Gastroesophageal sphincter (tissue), 4 donors: ENCODE data around the gene ATP9B. TPM values are rescaled to one million over a fixed set of nuclear protein-coding genes. Genes with fewer than 3 reads are reported as not detected.

ENCODE experiments used
- ATAC-seq: fragments of 150-250 bp; one replicate; pipeline ENCODE4 v1.9.1; 2016; ENCODE audit warnings: mild to moderate bottlenecking, moderate library complexity
- H3K27ac ChIP-seq, 4 donors: fragments of 200-600 bp; sonication (generic) in 3 of 4; 1 replicate in 3 of 4; 2 replicates in 1 of 4; pipeline ENCODE4 v1.5.1; 2016 to 2019
- H3K27me3 ChIP-seq: fragments of 200-600 bp; sonication (generic); one replicate; pipeline ENCODE4 v1.5.1; 2019
- H3K36me3 ChIP-seq, 2 donors: fragments of 200-600 bp; sonication (generic); one replicate each; pipeline ENCODE4 v1.5.1; 2019; ENCODE audit warnings: control low read depth in 1 of 2
- H3K4me1 ChIP-seq, 3 donors: fragments of 200-600 bp; sonication (generic); 1 replicate in 2 of 3; 2 replicates in 1 of 3; pipeline ENCODE4 v1.5.1; 2016 to 2019; ENCODE audit warnings: control low read depth in 2 of 3
- H3K4me3 ChIP-seq, 2 donors: fragments of 200-600 bp; sonication (generic); one replicate each; pipeline ENCODE4 v1.5.1; 2019; ENCODE audit warnings: mild to moderate bottlenecking in 1 of 2, moderate library complexity in 1 of 2
- H3K9me3 ChIP-seq, 3 donors: fragments of 200-600 bp; sonication (generic); one replicate each; pipeline ENCODE4 v1.5.1; 2017 to 2019; ENCODE audit warnings: control low read depth in 2 of 3
- CTCF ChIP-seq, 4 experiments: fragments of 200-600 bp in 2 of 4; fragments of 450-650 bp in 2 of 4; sonication (generic) in 1 of 4; IDR thresholded peaks; one replicate each; pipeline ENCODE4 v1.5.1; 2017 to 2019; ENCODE audit warnings: antibody characterized with exemption in 4 of 4, mild to moderate bottlenecking in 2 of 4, moderate library complexity in 2 of 4
- EP300 ChIP-seq: sonication (generic); formaldehyde crosslinking; IDR thresholded peaks from one replicate; pipeline ENCODE4 v1.6.1; 2017; ENCODE audit warnings: antibody characterized with exemption, mild to moderate bottlenecking
- POLR2A ChIP-seq, 2 donors: fragments of 450-650 bp; IDR thresholded peaks; one replicate each; pipeline ENCODE4 v1.6.1; 2017; ENCODE audit warnings: antibody characterized with exemption in 2 of 2, mild to moderate bottlenecking in 2 of 2, moderate library complexity in 1 of 2
- POLR2AphosphoS5 ChIP-seq: sonication (generic); formaldehyde crosslinking; IDR thresholded peaks from one replicate; pipeline ENCODE4 v1.6.1; 2017; ENCODE audit warnings: antibody characterized with exemption
- WGBS, 2 donors: methylation state at CpG; one replicate each; pipeline ENCODE4 v1.1.5; 2018; ENCODE audit warnings: low coverage in 1 of 2; 5-methylcytosine and 5-hydroxymethylcytosine counted together
- total RNA-seq, 4 donors: library from RNA; depleted of rRNA; stranded (reverse); fragments of >200 nt; gene quantifications; one replicate each; pipeline ENCODE4 v1.1.0, GENCODE V29; 2016

The ATP9B gene
- total RNA-seq, 4 donors from 2014 or later = 16.6 to 48.7 (median 33.7) TPM

- no peak overlapping the region for H3K4me3 ChIP-seq
- 99% methylated on average over 7 of the region's 30 CpGs; no CpG with 5 or more reads in 1 of the 2 donors for WGBS, 2 donors
- H3K36me3 ChIP-seq = peaks cover 0 to 58% of the 10 kb centered on the region in 2 donors
- ATAC-seq = no peak
- H3K4me1 ChIP-seq = peaks cover 0 to 18% (median 0%) of the 10 kb centered on the region in 3 donors
- no peaks in the 10 kb centered on the region for H3K9me3 ChIP-seq
- no peaks in the 10 kb centered on the region for H3K27me3 ChIP-seq
- no peak for TF ChIP-seq CTCF (IDR thresholded peaks at IDR 0.05)
- no peak overlapping the region for H3K27ac ChIP-seq
Measured at GRCh38 chr18:79410171-79410641, 341.0 kb downstream of the ATP9B start.

- WGBS, 2 donors = 92 to 97% methylated on average over 18 to 20 of the region's 84 CpGs
- peaks cover 0 to 63% of the 10 kb centered on the region in 2 donors for H3K36me3 ChIP-seq
Measured at GRCh38 chr18:79410731-79411613, 341.8 kb downstream of the ATP9B start.

GRCh38 chr18:79411614-79412526, 342.7 kb downstream of the ATP9B start:
- Histone ChIP-seq H3K4me1 (peaks cover 0 to 14% (median 0%) of the 10 kb centered on the region in 3 donors), H3K36me3 (peaks cover 0 to 60% of the 10 kb centered on the region in 2 donors), H3K4me3 (no peak overlapping the region), H3K9me3 (no peaks in the 10 kb centered on the region), H3K27me3 (no peaks in the 10 kb centered on the region), H3K27ac (no peak overlapping the region)
- WGBS, 2 donors = 63 to 73% methylated on average over 7 to 9 of the region's 47 CpGs
- ATAC-seq = no peak
- TF ChIP-seq EP300 (no peak), POLR2AphosphoS5 (no peak), POLR2A (IDR thresholded peaks at IDR 0.05) (no peak), CTCF (IDR thresholded peaks at IDR 0.05) (no peak)

More at GRCh38 chr18:79410731-79411613, 341.8 kb downstream of the ATP9B start:
- H3K27me3 ChIP-seq = no peaks in the 10 kb centered on the region
- ATAC-seq = no peak
- H3K27ac ChIP-seq = no peak overlapping the region
- H3K4me1 ChIP-seq = peaks cover 0 to 10% (median 0%) of the 10 kb centered on the region in 3 donors
- no peaks in the 10 kb centered on the region for H3K9me3 ChIP-seq
- no peak overlapping the region for H3K4me3 ChIP-seq
- TF ChIP-seq CTCF (IDR thresholded peaks at IDR 0.05) = no peak
- TF ChIP-seq POLR2A (IDR thresholded peaks at IDR 0.05) = no peak
- no peak for TF ChIP-seq POLR2AphosphoS5
- no peak for TF ChIP-seq EP300

- Histone ChIP-seq H3K27me3 (no peaks in the 10 kb centered on the region), H3K36me3 (peaks cover 0 to 57% of the 10 kb centered on the region in 2 donors), H3K9me3 (no peaks in the 10 kb centered on the region), H3K4me3 (no peak overlapping the region), H3K27ac (no peak overlapping the region), H3K4me1 (peaks cover 0 to 16% (median 0%) of the 10 kb centered on the region in 3 donors)
- 80 to 98% methylated on average over 6 to 7 of the region's 16 CpGs for WGBS, 2 donors
- ATAC-seq = no peak
- TF ChIP-seq EP300 = no peak
- no peak for TF ChIP-seq POLR2AphosphoS5
- TF ChIP-seq POLR2A (IDR thresholded peaks at IDR 0.05) = no peak
- no peak for TF ChIP-seq CTCF (IDR thresholded peaks at IDR 0.05)
Measured at GRCh38 chr18:79413025-79413424, 343.8 kb downstream of the ATP9B start.
